GM23248 (cell line): ENCODE data around the gene GEMIN4.

ENCODE experiments used
- EZH2 ChIP-seq: fragments of 200-600 bp; sonication (generic); IDR thresholded peaks from 2 replicates; pipeline ENCODE4 v1.6.1; 2018; ENCODE audit warnings: antibody characterized with exemption, mild to moderate bottlenecking; ENCODE audit not compliant: insufficient read depth, poor library complexity, severe bottlenecking
- EZH2phosphoT487 ChIP-seq: fragments of 200-600 bp; sonication (generic); IDR thresholded peaks from 2 replicates; pipeline ENCODE4 v1.6.1; 2018; ENCODE audit warnings: antibody characterized with exemption, moderate library complexity, mild to moderate bottlenecking, low read depth; ENCODE audit not compliant: insufficient read depth

GRCh38 chr17:731644-732066 is 20.4 kb downstream of the GEMIN4 start:
- TF ChIP-seq EZH2phosphoT487, result no peak
- no peak for TF ChIP-seq EZH2
